Loucy (cell line): ENCODE results near the gene C20orf173.

Experiments used
- EZH2phosphoT487 ChIP-seq: fragments of 200-600 bp; IDR thresholded peaks from 2 replicates; pipeline ENCODE4 v1.6.1; 2018; ENCODE audit warnings: antibody characterized with exemption, mild to moderate bottlenecking, moderate library complexity, borderline replicate concordance
- TF ChIP-seq, protein P1 (sequence below): fragments of 200-600 bp; sonication (generic); conservative IDR thresholded peaks from 2 replicates; pipeline ENCODE4 v1.5.1; 2014; ENCODE audit warnings: mild to moderate bottlenecking, antibody characterized with exemption, low read length

DNA sequence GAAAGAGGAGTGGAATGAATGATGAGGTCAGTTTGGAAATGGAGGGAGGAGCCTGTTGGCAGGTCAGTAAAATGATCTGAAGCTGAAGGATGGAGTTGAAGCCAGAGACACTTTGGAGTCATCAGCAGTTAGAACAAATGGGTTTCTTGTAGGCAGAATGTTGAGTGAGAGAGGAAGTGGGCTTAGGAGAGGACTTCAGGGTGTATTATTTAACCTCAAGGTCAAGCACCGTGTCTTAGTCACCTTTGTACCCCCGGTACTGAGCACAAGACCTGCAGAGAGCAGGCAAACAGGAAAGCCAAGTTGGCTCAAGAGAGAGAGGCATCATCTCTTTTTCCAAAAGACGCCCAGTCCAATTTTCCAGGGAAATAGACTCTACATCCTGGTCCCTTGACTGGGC, 23.3 kb downstream of the C20orf173 start:
- TF ChIP-seq, protein P1, sequence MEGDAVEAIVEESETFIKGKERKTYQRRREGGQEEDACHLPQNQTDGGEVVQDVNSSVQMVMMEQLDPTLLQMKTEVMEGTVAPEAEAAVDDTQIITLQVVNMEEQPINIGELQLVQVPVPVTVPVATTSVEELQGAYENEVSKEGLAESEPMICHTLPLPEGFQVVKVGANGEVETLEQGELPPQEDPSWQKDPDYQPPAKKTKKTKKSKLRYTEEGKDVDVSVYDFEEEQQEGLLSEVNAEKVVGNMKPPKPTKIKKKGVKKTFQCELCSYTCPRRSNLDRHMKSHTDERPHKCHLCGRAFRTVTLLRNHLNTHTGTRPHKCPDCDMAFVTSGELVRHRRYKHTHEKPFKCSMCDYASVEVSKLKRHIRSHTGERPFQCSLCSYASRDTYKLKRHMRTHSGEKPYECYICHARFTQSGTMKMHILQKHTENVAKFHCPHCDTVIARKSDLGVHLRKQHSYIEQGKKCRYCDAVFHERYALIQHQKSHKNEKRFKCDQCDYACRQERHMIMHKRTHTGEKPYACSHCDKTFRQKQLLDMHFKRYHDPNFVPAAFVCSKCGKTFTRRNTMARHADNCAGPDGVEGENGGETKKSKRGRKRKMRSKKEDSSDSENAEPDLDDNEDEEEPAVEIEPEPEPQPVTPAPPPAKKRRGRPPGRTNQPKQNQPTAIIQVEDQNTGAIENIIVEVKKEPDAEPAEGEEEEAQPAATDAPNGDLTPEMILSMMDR = no peak
- TF ChIP-seq EZH2phosphoT487 = no peak
